Measurements from ENCODE around the gene ZNF660.

Gene ZNF660

GRCh38 chr3:44642337-44642736, 57.6 kb downstream of the ZNF660 start:
- no peak for DNase-seq (ENCODE audit: low spot score)
- TF ChIP-seq CTCF (IDR thresholded peaks at IDR 0.05; ENCODE audit: poor library complexity, severe bottlenecking) = no peak
- no peaks in the 10 kb centered on the region for H3K4me1 ChIP-seq (ENCODE audit: insufficient read depth, poor library complexity, severe bottlenecking)
- ATAC-seq (ENCODE audit: low read depth) = no peak
- no peaks in the 10 kb centered on the region for H3K27me3 ChIP-seq (ENCODE audit: insufficient read depth, poor library complexity, severe bottlenecking)
- no peak overlapping the region for H3K4me3 ChIP-seq (ENCODE audit: severe bottlenecking)
- peaks cover 64% of the 10 kb centered on the region for H3K36me3 ChIP-seq (ENCODE audit: low read depth)
- H3K9me3 ChIP-seq (ENCODE audit: severe bottlenecking) = peaks cover 11% of the 10 kb centered on the region
- H3K27ac ChIP-seq (ENCODE audit: poor library complexity, severe bottlenecking) = no peak overlapping the region

GRCh38 chr3:44643024-44643423, 58.3 kb downstream of the ZNF660 start:
- peaks cover 58% of the 10 kb centered on the region for H3K36me3 ChIP-seq (ENCODE audit: low read depth)
- TF ChIP-seq CTCF (IDR thresholded peaks at IDR 0.05; ENCODE audit: poor library complexity, severe bottlenecking) = no peak

GRCh38 chr3:44647771-44648170, 63.0 kb downstream of the ZNF660 start:
- DNase-seq (ENCODE audit: low spot score) (no peak), ATAC-seq (ENCODE audit: low read depth) (no peak)
- Histone ChIP-seq H3K9me3 (ENCODE audit: severe bottlenecking) (peaks cover 5% of the 10 kb centered on the region), H3K36me3 (ENCODE audit: low read depth) (peaks cover 32% of the 10 kb centered on the region), H3K4me3 (ENCODE audit: severe bottlenecking) (no peak overlapping the region), H3K27ac (ENCODE audit: poor library complexity, severe bottlenecking) (no peak overlapping the region), H3K27me3 (ENCODE audit: insufficient read depth, poor library complexity, severe bottlenecking) (no peaks in the 10 kb centered on the region), H3K4me1 (ENCODE audit: insufficient read depth, poor library complexity, severe bottlenecking) (peaks cover 7% of the 10 kb centered on the region)
- no peak for TF ChIP-seq CTCF (IDR thresholded peaks at IDR 0.05; ENCODE audit: poor library complexity, severe bottlenecking)

More at GRCh38 chr3:44643024-44643423, 58.3 kb downstream of the ZNF660 start:
- Histone ChIP-seq H3K4me3 (ENCODE audit: severe bottlenecking) (no peak overlapping the region), H3K27ac (ENCODE audit: poor library complexity, severe bottlenecking) (no peak overlapping the region), H3K27me3 (ENCODE audit: insufficient read depth, poor library complexity, severe bottlenecking) (no peaks in the 10 kb centered on the region), H3K4me1 (ENCODE audit: insufficient read depth, poor library complexity, severe bottlenecking) (no peaks in the 10 kb centered on the region), H3K9me3 (ENCODE audit: severe bottlenecking) (peaks cover 11% of the 10 kb centered on the region)
- ATAC-seq (ENCODE audit: low read depth) = no peak
- no peak for DNase-seq (ENCODE audit: low spot score)

- H3K4me3 ChIP-seq (ENCODE audit: severe bottlenecking) = peak within 1 kb of the TSS; percentile 94
- no peaks in the 10 kb centered on the region for H3K27me3 ChIP-seq (ENCODE audit: insufficient read depth, poor library complexity, severe bottlenecking)
- TF ChIP-seq CTCF (IDR thresholded peaks at IDR 0.05; ENCODE audit: poor library complexity, severe bottlenecking) = no peak
- ATAC-seq (ENCODE audit: low read depth) (peak; percentile 97), DNase-seq (ENCODE audit: low spot score) (peak; percentile 83)
- H3K36me3 ChIP-seq (ENCODE audit: low read depth) = peaks cover 33% of the 10 kb centered on the region
- peak within 1 kb of the TSS; percentile 29 for H3K27ac ChIP-seq (ENCODE audit: poor library complexity, severe bottlenecking)
- no peaks in the 10 kb centered on the region for H3K9me3 ChIP-seq (ENCODE audit: severe bottlenecking)
- peaks cover 7% of the 10 kb centered on the region for H3K4me1 ChIP-seq (ENCODE audit: insufficient read depth, poor library complexity, severe bottlenecking)
These were observed 63.9 kb downstream of the ZNF660 start, which contains the start of gene ZNF35 for GRCh38 chr3:44648564-44649229. Gene ZNF35, plus strand, starts transcription at chr3:44648732. Its CDS starts 2,336 bp downstream, at chr3:44651068.

Measured in RWPE2 (cell line).